ENCODE results near the gene SCAPER. TPM values are rescaled to one million over a fixed set of nuclear protein-coding genes. Genes with fewer than 3 reads are reported as not detected.
"Not testable (repeated sequence)": the region's sequence is repeated elsewhere in the genome, so short reads cannot be mapped to it uniquely, and the experiment has no call there.

The SCAPER gene
- total RNA-seq, 4 donors from 2014 or later: 29.9 to 86.6 (median 45.6) TPM

GRCh38 chr15:76324066-76324465, 581.1 kb downstream of the SCAPER start:
- Histone ChIP-seq H3K27ac (no peak overlapping the region), H3K4me3 (no peak overlapping the region), H3K9me3 (no peaks in the 10 kb centered on the region), H3K27me3 (no peaks in the 10 kb centered on the region), H3K4me1 (no peaks in the 10 kb centered on the region), H3K36me3 (no peaks in the 10 kb centered on the region)
- no peak for TF ChIP-seq POLR2A (IDR thresholded peaks at IDR 0.05)
- no peak for TF ChIP-seq CTCF (IDR thresholded peaks at IDR 0.05)
- DNase-seq: no peak

GRCh38 chr15:76321602-76322001, 583.5 kb downstream of the SCAPER start:
- Histone ChIP-seq H3K27ac (no peak overlapping the region), H3K36me3 (no peaks in the 10 kb centered on the region), H3K4me1 (no peaks in the 10 kb centered on the region), H3K9me3 (no peaks in the 10 kb centered on the region), H3K27me3 (no peaks in the 10 kb centered on the region), H3K4me3 (no peak overlapping the region)
- TF ChIP-seq POLR2A (IDR thresholded peaks at IDR 0.05) (no peak), CTCF (IDR thresholded peaks at IDR 0.05) (no peak)
- DNase-seq: no peak

GRCh38 chr15:76321171-76321570, 584.0 kb downstream of the SCAPER start:
- no peak overlapping the region for H3K27ac ChIP-seq
- TF ChIP-seq POLR2A (IDR thresholded peaks at IDR 0.05) (no peak), CTCF (IDR thresholded peaks at IDR 0.05) (no peak)
- DNase-seq: no peak
- no peak overlapping the region for H3K4me3 ChIP-seq
- no peaks in the 10 kb centered on the region for H3K36me3 ChIP-seq
- H3K9me3 ChIP-seq: no peaks in the 10 kb centered on the region
- no peaks in the 10 kb centered on the region for H3K4me1 ChIP-seq
- no peaks in the 10 kb centered on the region for H3K27me3 ChIP-seq

GRCh38 chr15:76320012-76320411, 585.1 kb downstream of the SCAPER start:
- H3K4me1 ChIP-seq: no peaks in the 10 kb centered on the region
- no peaks in the 10 kb centered on the region for H3K27me3 ChIP-seq
- no peak for DNase-seq
- no peaks in the 10 kb centered on the region for H3K36me3 ChIP-seq
- no peak overlapping the region for H3K4me3 ChIP-seq
- H3K9me3 ChIP-seq: no peaks in the 10 kb centered on the region
- TF ChIP-seq CTCF (IDR thresholded peaks at IDR 0.05) (no peak), POLR2A (IDR thresholded peaks at IDR 0.05) (no peak)
- H3K27ac ChIP-seq: no peak overlapping the region

GRCh38 chr15:76313731-76314130, 591.4 kb downstream of the SCAPER start:
- peaks cover 0 to 7% (median 0%) of the 10 kb centered on the region in 4 donors for H3K4me1 ChIP-seq
- H3K9me3 ChIP-seq: no peaks in the 10 kb centered on the region
- no peak for DNase-seq
- H3K27me3 ChIP-seq: no peaks in the 10 kb centered on the region
- no peak for TF ChIP-seq CTCF (IDR thresholded peaks at IDR 0.05)
- no peak for TF ChIP-seq POLR2A (IDR thresholded peaks at IDR 0.05)
- no peaks in the 10 kb centered on the region for H3K36me3 ChIP-seq
- H3K27ac ChIP-seq: no peak overlapping the region
- no peak overlapping the region for H3K4me3 ChIP-seq

- not testable (repeated sequence) for H3K4me1 ChIP-seq, H3K4me3 ChIP-seq, DNase-seq, H3K27ac ChIP-seq, H3K27me3 ChIP-seq, H3K36me3 ChIP-seq, H3K9me3 ChIP-seq
These were observed 592.0 kb downstream of the SCAPER start for GRCh38 chr15:76313175-76313567.

Measured in Peyer's patch (tissue), 4 donors.